ENCODE measurements around the gene OR2H2.

OR2H2 gene

DNA sequence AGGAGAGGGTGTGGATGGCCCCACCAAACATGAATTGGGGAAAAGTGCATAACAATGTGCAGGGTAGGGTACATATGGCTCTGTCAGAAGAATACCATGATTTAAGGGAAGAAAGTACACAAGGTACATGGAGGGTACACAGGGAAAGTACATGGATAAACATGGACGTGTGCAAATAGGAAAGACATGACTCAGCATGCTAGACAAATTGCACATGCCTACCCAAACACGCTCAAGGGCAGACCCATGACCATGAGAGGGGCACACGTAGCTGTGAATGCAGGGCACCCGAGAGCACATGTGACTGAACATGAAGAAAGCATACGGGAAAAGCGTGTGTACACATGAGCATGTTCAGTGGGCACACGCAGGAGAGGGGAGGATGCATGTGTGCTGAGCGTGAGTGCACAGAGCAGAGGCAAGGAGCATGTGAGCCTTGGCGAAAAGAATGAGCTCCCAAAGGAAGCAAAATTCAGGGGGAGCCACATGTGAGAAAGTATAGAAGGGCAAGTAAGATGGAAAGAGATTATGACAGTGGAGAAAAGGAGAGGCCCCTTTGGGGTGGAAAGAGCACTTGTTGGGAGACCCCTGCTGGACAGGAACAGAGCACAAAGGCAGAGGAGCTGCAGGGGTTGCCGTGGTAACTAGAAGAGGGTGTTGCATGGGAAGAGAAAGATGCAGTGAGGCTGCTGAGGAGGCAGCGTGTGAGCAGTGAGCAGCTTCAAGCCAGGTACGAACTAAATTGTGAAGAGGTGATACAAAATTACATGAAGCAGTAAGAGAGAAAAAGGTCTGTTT, 17.8 kb downstream of the OR2H2 start:
- DNase-seq (ENCODE audit: low read depth), result peak; percentile 28
- TF ChIP-seq, protein P1, sequence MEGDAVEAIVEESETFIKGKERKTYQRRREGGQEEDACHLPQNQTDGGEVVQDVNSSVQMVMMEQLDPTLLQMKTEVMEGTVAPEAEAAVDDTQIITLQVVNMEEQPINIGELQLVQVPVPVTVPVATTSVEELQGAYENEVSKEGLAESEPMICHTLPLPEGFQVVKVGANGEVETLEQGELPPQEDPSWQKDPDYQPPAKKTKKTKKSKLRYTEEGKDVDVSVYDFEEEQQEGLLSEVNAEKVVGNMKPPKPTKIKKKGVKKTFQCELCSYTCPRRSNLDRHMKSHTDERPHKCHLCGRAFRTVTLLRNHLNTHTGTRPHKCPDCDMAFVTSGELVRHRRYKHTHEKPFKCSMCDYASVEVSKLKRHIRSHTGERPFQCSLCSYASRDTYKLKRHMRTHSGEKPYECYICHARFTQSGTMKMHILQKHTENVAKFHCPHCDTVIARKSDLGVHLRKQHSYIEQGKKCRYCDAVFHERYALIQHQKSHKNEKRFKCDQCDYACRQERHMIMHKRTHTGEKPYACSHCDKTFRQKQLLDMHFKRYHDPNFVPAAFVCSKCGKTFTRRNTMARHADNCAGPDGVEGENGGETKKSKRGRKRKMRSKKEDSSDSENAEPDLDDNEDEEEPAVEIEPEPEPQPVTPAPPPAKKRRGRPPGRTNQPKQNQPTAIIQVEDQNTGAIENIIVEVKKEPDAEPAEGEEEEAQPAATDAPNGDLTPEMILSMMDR (IDR thresholded peaks at IDR 0.05; ENCODE audit: low read length, missing control alignments), result peak; percentile 32
- H3K4me3 ChIP-seq (replicated peaks; ENCODE audit: low read depth, low read length), result no peak overlapping the region

DNA sequence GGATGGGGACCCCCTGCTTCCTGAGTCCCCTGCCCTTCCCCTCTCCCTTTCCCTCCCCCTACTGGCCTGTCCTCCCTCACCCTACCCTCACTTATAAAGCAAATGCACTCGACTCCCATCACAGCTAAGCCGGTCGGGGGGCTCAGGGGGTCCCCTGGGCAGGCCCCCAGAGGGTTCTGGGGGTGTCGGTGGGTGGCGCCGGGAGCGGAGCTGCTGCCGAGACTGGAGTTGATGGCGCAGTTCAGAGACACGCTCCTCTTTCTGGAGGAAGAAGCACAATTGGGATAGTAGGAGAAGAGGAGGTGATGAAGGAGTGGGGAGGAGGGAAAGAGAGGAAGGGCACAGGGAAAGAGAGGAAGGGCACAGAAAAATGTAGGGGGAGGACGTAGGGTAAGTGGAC, 18.5 kb downstream of the OR2H2 start:
- no peak for DNase-seq (ENCODE audit: low read depth)
- TF ChIP-seq, protein P1 (IDR thresholded peaks at IDR 0.05; ENCODE audit: low read length, missing control alignments), result no peak
- no peak overlapping the region for H3K4me3 ChIP-seq (replicated peaks; ENCODE audit: low read depth, low read length)

DNA sequence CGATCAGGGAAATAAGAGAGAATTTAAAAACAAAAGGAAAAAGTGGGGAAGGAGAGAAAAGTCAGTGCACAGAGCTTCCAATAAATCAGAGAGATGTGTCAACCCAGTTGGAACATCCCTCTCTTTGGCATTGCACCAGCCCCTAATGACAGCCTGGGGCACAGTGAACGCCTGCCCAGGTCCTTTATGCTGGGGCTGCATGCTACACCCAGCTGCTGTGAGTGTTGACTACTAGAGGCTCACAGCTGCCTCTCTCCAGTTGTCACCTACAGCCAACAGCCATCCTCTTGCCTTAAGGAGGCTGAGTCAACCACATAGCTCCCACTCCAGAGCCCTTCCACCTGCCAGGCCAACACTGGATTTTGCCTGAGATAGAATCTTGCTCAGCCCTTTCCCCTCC, 19.0 kb downstream of the OR2H2 start:
- H3K4me3 ChIP-seq (replicated peaks; ENCODE audit: low read depth, low read length), result no peak overlapping the region
- DNase-seq (ENCODE audit: low read depth), result no peak
- TF ChIP-seq, protein P1 (IDR thresholded peaks at IDR 0.05; ENCODE audit: low read length, missing control alignments), result no peak

DNA sequence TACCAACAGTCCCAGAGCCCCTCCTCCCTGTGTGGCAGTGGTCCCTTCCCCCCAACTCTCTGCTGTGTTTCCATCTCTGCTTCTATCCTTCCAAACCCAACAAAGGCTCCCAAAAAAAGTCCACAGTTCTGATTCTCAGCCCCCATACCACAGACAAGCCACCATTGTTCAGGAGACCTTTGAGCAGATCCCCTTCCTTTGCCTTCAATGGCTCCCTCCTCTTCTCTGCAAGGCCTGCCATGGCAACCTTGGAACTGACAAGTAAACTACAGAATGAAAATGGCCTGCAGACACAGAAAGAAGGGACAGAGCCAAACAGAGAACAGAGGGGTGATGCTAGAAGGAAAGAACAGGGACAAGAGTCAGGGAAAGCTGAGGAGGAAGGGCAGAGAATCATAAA, 23.2 kb downstream of the OR2H2 start:
- DNase-seq (ENCODE audit: low read depth), result no peak
- no peak overlapping the region for H3K4me3 ChIP-seq (replicated peaks; ENCODE audit: low read depth, low read length)
- TF ChIP-seq, protein P1 (IDR thresholded peaks at IDR 0.05; ENCODE audit: low read length, missing control alignments), result no peak

DNA sequence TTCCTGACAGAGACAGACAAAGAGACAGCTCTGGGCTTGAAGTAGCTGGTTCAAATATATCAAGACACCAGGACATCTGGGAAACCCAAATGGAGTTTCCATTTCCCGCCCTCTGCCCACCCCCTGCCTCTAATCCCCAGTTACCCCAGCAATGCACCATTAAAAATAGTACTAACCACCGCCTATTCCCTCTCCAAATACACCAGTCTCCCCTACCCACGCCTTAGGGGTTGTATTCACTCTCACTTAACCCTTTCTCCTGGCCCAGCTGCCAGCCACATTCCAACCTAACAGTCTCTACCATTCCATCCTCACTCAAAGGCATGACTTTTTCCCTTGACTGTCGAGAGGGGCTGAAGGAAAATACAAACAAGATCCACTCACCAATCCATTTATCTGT, 25.6 kb downstream of the OR2H2 start:
- DNase-seq (ENCODE audit: low read depth), result no peak
- no peak overlapping the region for H3K4me3 ChIP-seq (replicated peaks; ENCODE audit: low read depth, low read length)
- TF ChIP-seq, protein P1 (IDR thresholded peaks at IDR 0.05; ENCODE audit: low read length, missing control alignments), result no peak

DNA sequence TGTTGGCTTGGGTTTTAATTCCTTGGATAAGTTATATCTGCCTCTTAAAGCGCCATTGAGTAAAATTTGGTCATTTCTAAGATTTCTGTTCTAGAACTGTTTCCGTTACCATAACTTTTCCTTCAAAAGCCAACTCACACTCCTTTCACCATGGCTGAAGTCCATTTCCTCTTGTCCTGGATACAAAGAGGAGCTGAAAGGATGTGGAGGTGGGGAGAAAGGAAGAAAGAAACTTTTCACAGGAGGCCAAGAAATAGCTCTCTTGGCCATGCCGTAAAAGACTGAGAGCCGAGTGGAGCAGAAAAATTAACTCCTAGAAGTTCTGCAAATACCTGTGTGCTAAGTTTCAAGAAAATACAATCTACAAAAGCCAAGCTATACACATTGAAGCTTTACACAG, 26.5 kb downstream of the OR2H2 start:
- TF ChIP-seq, protein P1 (IDR thresholded peaks at IDR 0.05; ENCODE audit: low read length, missing control alignments), result no peak
- no peak overlapping the region for H3K4me3 ChIP-seq (replicated peaks; ENCODE audit: low read depth, low read length)
- DNase-seq (ENCODE audit: low read depth), result no peak

Data from fibroblast of pulmonary artery (primary cell).